HepG2 (cell line): ENCODE results near the gene SP3. TPM values are rescaled to one million over a fixed set of nuclear protein-coding genes. Genes with fewer than 3 reads are reported as not detected.

Experiments used
- ATF2 ChIP-seq: sonication (generic); formaldehyde crosslinking; IDR thresholded peaks from 2 replicates; pipeline ENCODE4 v1.4.0; 2020; ENCODE audit warnings: missing genetic modification reagents
- ATM ChIP-seq: fragments of 450-650 bp; IDR thresholded peaks from 2 replicates; pipeline ENCODE4 v1.7.1; 2017; ENCODE audit warnings: mild to moderate bottlenecking, borderline replicate concordance
- BHLHE40 ChIP-seq: IDR thresholded peaks from 2 replicates; pipeline ENCODE4 v1.6.1; 2011; ENCODE audit warnings: low read length, improper control_type of control experiment
- BRF2 ChIP-seq: sonication (generic); formaldehyde crosslinking; IDR thresholded peaks from 2 replicates; pipeline ENCODE4 v1.8.1; 2022; ENCODE audit warnings: mild to moderate bottlenecking, missing genetic modification reagents
- HOMEZ ChIP-seq: IDR thresholded peaks from 2 replicates; pipeline ENCODE4 v1.6.1; 2016; ENCODE audit warnings: low read depth
- KDM1A ChIP-seq: IDR thresholded peaks from 2 replicates; pipeline ENCODE4 v1.6.1; 2016; ENCODE audit warnings: missing compliant biosample characterization
- MLLT10 ChIP-seq: sonication (generic); formaldehyde crosslinking; IDR thresholded peaks from 2 replicates; pipeline ENCODE4 v1.4.0; 2020; ENCODE audit warnings: missing genetic modification reagents
- PLRG1 ChIP-seq: fragments of 450-650 bp; conservative IDR thresholded peaks from 2 replicates; pipeline ENCODE4 v1.6.1; 2016
- TOPORS ChIP-seq: sonication (generic); formaldehyde crosslinking; IDR thresholded peaks from 2 replicates; pipeline ENCODE4 v1.8.0; 2023; ENCODE audit warnings: mild to moderate bottlenecking, missing genetic modification reagents
- ZNF383 ChIP-seq: sonication (generic); formaldehyde crosslinking; IDR thresholded peaks from 2 replicates; pipeline ENCODE4 v1.4.0; 2020; ENCODE audit warnings: missing genetic modification reagents, mild to moderate bottlenecking, borderline replicate concordance
- ZNF556 ChIP-seq: sonication (generic); formaldehyde crosslinking; IDR thresholded peaks from 2 replicates; pipeline ENCODE4 v1.4.0; 2020; ENCODE audit warnings: mild to moderate bottlenecking, missing genetic modification reagents, borderline replicate concordance
- ZNF577 ChIP-seq: sonication (generic); formaldehyde crosslinking; IDR thresholded peaks from 2 replicates; pipeline ENCODE4 v1.4.0; 2020; ENCODE audit warnings: mild to moderate bottlenecking, low read depth, missing genetic modification reagents, borderline replicate concordance
- polyA plus RNA-seq, 8 experiments: library from polyadenylated mRNA; depleted of rRNA in 3 of 8; stranded (reverse) in 7 of 8; unstranded in 1 of 8; fragments of >200 nt; fragmentation: Illumina TruSeq in 4 of 8; extraction: Trizol in 4 of 8; gene quantifications; 2 replicates each; pipeline versions ENCODE4 v1.2.1 to v1.2.3, GENCODE V29; 2011 to 2016; ENCODE audit warnings: low read depth in 4 of 8, missing spikeins in 1 of 8, mixed read lengths in 1 of 8; ENCODE audit not compliant: insufficient read depth in 1 of 8
- total RNA-seq, 5 experiments: library from RNA; depleted of rRNA; stranded (reverse); fragments of >200 nt; fragmentation: Illumina TruSeq; extraction: Trizol; gene quantifications; 2 replicates each; pipeline ENCODE4 v1.2.3, GENCODE V29; 2016; ENCODE audit warnings: low read depth in 1 of 5
- TF ChIP-seq, protein P1 (sequence below): sonication (generic); formaldehyde crosslinking; IDR thresholded peaks from 2 replicates; pipeline ENCODE4 v1.4.0; 2020; ENCODE audit warnings: missing genetic modification reagents
- TF ChIP-seq, protein P2 (sequence below): sonication (generic); formaldehyde crosslinking; IDR thresholded peaks from 2 replicates; pipeline ENCODE4 v1.5.0; 2020; ENCODE audit warnings: mild to moderate bottlenecking, missing genetic modification reagents, borderline replicate concordance

The SP3 gene
- total and polyA plus RNA-seq, 2 of the 13 experiments (the other 11 are each of a cell fraction or from before 2014, with no cell fraction given), result 57.3 to 132 TPM

DNA sequence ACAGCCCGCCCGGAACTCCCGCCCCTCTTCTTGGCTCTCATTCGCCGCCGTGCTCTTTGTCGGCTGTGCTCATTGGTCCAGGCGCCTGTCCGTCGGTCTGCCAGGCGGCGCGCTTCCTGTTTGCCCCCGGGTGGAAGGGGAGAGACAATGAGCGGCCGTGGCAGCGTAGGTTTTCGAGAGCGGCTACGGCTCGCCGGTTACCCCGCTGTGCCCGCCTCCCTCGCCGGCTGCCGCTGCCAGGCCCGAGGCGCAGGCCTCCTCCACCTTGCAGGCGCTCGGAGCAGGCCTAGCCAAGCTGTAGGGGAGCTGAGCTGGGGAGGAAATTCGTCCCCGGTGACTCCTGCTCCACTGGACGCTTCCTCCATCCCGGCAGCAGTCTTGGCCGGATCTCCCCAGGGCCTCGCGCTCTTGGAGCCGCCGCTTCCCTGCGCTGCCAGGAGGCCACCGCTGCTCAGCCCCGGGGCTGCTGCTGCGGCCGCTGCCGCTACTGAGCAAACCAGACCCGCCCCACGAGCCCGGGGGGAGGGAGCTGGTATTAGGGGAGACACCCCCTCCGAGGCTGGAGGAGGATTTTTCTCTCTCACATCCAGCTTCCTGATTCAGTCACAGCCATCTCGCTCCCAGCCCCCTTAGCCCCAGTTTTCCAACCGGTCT, at the start of gene SP3 (continued):
- TF ChIP-seq BRF2, result no peak; the same call in 1 of the 2 replicates
- peak; percentile 89; the same call in 1 of the 2 replicates for TF ChIP-seq ZNF556 (CRISPR knock-in tag)
- TF ChIP-seq TOPORS, result no peak
- TF ChIP-seq, protein P1, sequence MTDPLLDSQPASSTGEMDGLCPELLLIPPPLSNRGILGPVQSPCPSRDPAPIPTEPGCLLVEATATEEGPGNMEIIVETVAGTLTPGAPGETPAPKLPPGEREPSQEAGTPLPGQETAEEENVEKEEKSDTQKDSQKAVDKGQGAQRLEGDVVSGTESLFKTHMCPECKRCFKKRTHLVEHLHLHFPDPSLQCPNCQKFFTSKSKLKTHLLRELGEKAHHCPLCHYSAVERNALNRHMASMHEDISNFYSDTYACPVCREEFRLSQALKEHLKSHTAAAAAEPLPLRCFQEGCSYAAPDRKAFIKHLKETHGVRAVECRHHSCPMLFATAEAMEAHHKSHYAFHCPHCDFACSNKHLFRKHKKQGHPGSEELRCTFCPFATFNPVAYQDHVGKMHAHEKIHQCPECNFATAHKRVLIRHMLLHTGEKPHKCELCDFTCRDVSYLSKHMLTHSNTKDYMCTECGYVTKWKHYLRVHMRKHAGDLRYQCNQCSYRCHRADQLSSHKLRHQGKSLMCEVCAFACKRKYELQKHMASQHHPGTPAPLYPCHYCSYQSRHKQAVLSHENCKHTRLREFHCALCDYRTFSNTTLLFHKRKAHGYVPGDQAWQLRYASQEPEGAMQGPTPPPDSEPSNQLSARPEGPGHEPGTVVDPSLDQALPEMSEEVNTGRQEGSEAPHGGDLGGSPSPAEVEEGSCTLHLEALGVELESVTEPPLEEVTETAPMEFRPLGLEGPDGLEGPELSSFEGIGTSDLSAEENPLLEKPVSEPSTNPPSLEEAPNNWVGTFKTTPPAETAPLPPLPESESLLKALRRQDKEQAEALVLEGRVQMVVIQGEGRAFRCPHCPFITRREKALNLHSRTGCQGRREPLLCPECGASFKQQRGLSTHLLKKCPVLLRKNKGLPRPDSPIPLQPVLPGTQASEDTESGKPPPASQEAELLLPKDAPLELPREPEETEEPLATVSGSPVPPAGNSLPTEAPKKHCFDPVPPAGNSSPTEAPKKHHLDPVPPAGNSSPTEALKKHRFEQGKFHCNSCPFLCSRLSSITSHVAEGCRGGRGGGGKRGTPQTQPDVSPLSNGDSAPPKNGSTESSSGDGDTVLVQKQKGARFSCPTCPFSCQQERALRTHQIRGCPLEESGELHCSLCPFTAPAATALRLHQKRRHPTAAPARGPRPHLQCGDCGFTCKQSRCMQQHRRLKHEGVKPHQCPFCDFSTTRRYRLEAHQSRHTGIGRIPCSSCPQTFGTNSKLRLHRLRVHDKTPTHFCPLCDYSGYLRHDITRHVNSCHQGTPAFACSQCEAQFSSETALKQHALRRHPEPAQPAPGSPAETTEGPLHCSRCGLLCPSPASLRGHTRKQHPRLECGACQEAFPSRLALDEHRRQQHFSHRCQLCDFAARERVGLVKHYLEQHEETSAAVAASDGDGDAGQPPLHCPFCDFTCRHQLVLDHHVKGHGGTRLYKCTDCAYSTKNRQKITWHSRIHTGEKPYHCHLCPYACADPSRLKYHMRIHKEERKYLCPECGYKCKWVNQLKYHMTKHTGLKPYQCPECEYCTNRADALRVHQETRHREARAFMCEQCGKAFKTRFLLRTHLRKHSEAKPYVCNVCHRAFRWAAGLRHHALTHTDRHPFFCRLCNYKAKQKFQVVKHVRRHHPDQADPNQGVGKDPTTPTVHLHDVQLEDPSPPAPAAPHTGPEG (CRISPR knock-in tag), result 0 out of 2 replicates have a peak, but pooled peaks have one; percentile 26
- TF ChIP-seq, protein P2, sequence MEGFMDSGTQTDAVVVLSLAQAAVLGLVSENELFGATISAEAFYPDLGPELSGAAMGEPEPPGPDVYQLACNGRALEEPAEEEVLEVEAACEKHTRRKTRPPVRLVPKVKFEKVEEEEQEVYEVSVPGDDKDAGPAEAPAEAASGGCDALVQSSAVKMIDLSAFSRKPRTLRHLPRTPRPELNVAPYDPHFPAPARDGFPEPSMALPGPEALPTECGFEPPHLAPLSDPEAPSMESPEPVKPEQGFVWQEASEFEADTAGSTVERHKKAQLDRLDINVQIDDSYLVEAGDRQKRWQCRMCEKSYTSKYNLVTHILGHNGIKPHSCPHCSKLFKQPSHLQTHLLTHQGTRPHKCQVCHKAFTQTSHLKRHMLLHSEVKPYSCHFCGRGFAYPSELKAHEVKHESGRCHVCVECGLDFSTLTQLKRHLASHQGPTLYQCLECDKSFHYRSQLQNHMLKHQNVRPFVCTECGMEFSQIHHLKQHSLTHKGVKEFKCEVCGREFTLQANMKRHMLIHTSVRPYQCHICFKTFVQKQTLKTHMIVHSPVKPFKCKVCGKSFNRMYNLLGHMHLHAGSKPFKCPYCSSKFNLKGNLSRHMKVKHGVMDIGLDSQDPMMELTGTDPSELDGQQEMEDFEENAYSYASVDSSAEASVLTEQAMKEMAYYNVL, result peak; percentile 65; the same call in 1 of the 2 replicates
- peak; percentile 75; the same call in 1 of the 2 replicates for TF ChIP-seq ZNF383 (CRISPR knock-in tag)
- no peak for TF ChIP-seq PLRG1
- no peak for TF ChIP-seq MLLT10 (CRISPR knock-in tag)
- TF ChIP-seq HOMEZ, result no peak; the same call in 1 of the 2 replicates
- TF ChIP-seq KDM1A (CRISPR knock-in tag), result no peak
- no peak for TF ChIP-seq BHLHE40
- TF ChIP-seq ZNF577 (CRISPR knock-in tag), result no peak
- TF ChIP-seq ATF2 (CRISPR knock-in tag), result peak; percentile 38; the same call in 1 of the 2 replicates
- TF ChIP-seq ATM, result no peak
